Measurements from ENCODE around the gene CSH2. TPM values are rescaled to one million over a fixed set of nuclear protein-coding genes. Genes with fewer than 3 reads are reported as not detected.

The CSH2 gene
- total RNA-seq, 1 donor from 2014 or later = not detected

GRCh38 chr17:63832455-63832854 lies 41.0 kb downstream of the CSH2 start:
- Histone ChIP-seq H3K36me3 (peaks cover 5% of the 10 kb centered on the region), H3F3A (ENCODE audit: low read depth) (peaks cover 22% of the 10 kb centered on the region), H3K9me3 (ENCODE audit: low read depth) (no peaks in the 10 kb centered on the region), H3K27ac (no peak overlapping the region), H3K4me3 (no peak overlapping the region), H3K4me2 (no peak overlapping the region), H3K9ac (no peak overlapping the region), H3K79me2 (ENCODE audit: low read depth) (peaks cover 24% of the 10 kb centered on the region), H4K20me1 (ENCODE audit: low read depth) (peaks cover 7% of the 10 kb centered on the region), H2AFZ (replicated peaks) (no peak overlapping the region), H3K4me1 (peaks cover 6% of the 10 kb centered on the region), H3K27me3 (no peaks in the 10 kb centered on the region)
- Mint-ChIP-seq H3K27me3 (ENCODE audit: insufficient read depth, low read depth) (peaks cover 7% of the 10 kb centered on the region), H3K27ac (no peak overlapping the region), H3K36me3 (peaks cover 33% of the 10 kb centered on the region), H3K4me3 (no peak overlapping the region), H3K9me3 (no peaks in the 10 kb centered on the region), H3K4me1 (peaks cover 15% of the 10 kb centered on the region)
- TF ChIP-seq EZH2phosphoT487 (IDR thresholded peaks at IDR 0.05) = no peak
- no peak for TF ChIP-seq EZH2 (IDR thresholded peaks at IDR 0.05)
- TF ChIP-seq, protein P1, sequence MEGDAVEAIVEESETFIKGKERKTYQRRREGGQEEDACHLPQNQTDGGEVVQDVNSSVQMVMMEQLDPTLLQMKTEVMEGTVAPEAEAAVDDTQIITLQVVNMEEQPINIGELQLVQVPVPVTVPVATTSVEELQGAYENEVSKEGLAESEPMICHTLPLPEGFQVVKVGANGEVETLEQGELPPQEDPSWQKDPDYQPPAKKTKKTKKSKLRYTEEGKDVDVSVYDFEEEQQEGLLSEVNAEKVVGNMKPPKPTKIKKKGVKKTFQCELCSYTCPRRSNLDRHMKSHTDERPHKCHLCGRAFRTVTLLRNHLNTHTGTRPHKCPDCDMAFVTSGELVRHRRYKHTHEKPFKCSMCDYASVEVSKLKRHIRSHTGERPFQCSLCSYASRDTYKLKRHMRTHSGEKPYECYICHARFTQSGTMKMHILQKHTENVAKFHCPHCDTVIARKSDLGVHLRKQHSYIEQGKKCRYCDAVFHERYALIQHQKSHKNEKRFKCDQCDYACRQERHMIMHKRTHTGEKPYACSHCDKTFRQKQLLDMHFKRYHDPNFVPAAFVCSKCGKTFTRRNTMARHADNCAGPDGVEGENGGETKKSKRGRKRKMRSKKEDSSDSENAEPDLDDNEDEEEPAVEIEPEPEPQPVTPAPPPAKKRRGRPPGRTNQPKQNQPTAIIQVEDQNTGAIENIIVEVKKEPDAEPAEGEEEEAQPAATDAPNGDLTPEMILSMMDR (IDR thresholded peaks at IDR 0.05) = no peak
- no peak for DNase-seq (ENCODE audit: low spot score)

DNA sequence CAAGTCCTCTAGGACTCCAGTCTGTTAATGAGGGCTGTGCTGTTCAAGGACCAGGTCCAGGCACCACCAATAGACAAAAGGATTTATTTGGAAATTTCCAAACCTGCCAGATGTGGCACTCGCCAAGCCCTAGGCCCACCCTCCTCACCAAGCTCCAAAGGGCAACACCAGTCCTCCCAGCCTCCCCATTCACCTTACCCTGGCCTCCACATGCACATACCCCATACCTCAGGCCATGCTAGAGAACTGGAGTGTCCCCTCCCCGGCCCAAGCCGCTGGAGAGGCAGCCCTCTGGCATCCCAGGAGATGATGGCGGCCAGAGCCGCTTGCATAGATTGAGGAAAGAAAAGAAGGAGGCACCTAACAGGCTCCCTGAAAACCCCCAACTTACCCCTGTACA lies 41.5 kb downstream of the CSH2 start:
- Mint-ChIP-seq H3K27ac (no peak overlapping the region), H3K4me3 (no peak overlapping the region), H3K36me3 (peaks cover 31% of the 10 kb centered on the region), H3K4me1 (peaks cover 15% of the 10 kb centered on the region), H3K9me3 (no peaks in the 10 kb centered on the region), H3K27me3 (ENCODE audit: insufficient read depth, low read depth) (peaks cover 7% of the 10 kb centered on the region)
- DNase-seq (ENCODE audit: low spot score) = no peak
- H3F3A ChIP-seq (ENCODE audit: low read depth) = peaks cover 22% of the 10 kb centered on the region
- H2AFZ ChIP-seq (replicated peaks) = no peak overlapping the region
- H3K9ac ChIP-seq = no peak overlapping the region
- H3K27ac ChIP-seq = no peak overlapping the region
- peaks cover 6% of the 10 kb centered on the region for H3K4me1 ChIP-seq
- H3K4me2 ChIP-seq = no peak overlapping the region
- TF ChIP-seq EZH2phosphoT487 (IDR thresholded peaks at IDR 0.05) (no peak), EZH2 (IDR thresholded peaks at IDR 0.05) (no peak)
- TF ChIP-seq, protein P1 (IDR thresholded peaks at IDR 0.05) = no peak
- H3K36me3 ChIP-seq = peaks cover 5% of the 10 kb centered on the region
- H3K27me3 ChIP-seq = no peaks in the 10 kb centered on the region
- H4K20me1 ChIP-seq (ENCODE audit: low read depth) = peaks cover 3% of the 10 kb centered on the region
- peaks cover 23% of the 10 kb centered on the region for H3K79me2 ChIP-seq (ENCODE audit: low read depth)
- H3K9me3 ChIP-seq (ENCODE audit: low read depth) = no peaks in the 10 kb centered on the region
- no peak overlapping the region for H3K4me3 ChIP-seq

- Histone ChIP-seq H3K4me1 (peaks cover 6% of the 10 kb centered on the region), H2AFZ (replicated peaks) (no peak overlapping the region), H3K27ac (no peak overlapping the region), H3K9ac (no peak overlapping the region), H3K9me3 (ENCODE audit: low read depth) (no peaks in the 10 kb centered on the region), H3F3A (ENCODE audit: low read depth) (peaks cover 22% of the 10 kb centered on the region), H4K20me1 (ENCODE audit: low read depth) (peaks cover 3% of the 10 kb centered on the region), H3K27me3 (no peaks in the 10 kb centered on the region), H3K4me3 (no peak overlapping the region), H3K4me2 (no peak overlapping the region), H3K79me2 (ENCODE audit: low read depth) (peaks cover 26% of the 10 kb centered on the region), H3K36me3 (peaks cover 5% of the 10 kb centered on the region)
- no peak overlapping the region for H3K4me3 Mint-ChIP-seq
- no peak overlapping the region for H3K27ac Mint-ChIP-seq
- no peaks in the 10 kb centered on the region for H3K9me3 Mint-ChIP-seq
- TF ChIP-seq EZH2 (IDR thresholded peaks at IDR 0.05) (no peak), EZH2phosphoT487 (IDR thresholded peaks at IDR 0.05) (no peak)
- TF ChIP-seq, protein P1 (IDR thresholded peaks at IDR 0.05) = no peak
- H3K4me1 Mint-ChIP-seq = peaks cover 15% of the 10 kb centered on the region
- peaks cover 31% of the 10 kb centered on the region for H3K36me3 Mint-ChIP-seq
- peaks cover 9% of the 10 kb centered on the region for H3K27me3 Mint-ChIP-seq (ENCODE audit: insufficient read depth, low read depth)
- no peak for DNase-seq (ENCODE audit: low spot score)
Measured at GRCh38 chr17:63831505-63831904, 42.0 kb downstream of the CSH2 start.

Measured in neural progenitor cell (in vitro differentiated cells).